Loucy (cell line): Measurements from ENCODE around the gene NDUFC1.

Source experiments
- EZH2phosphoT487 ChIP-seq: fragments of 200-600 bp; IDR thresholded peaks from 2 replicates; pipeline ENCODE4 v1.6.1; 2018; ENCODE audit warnings: antibody characterized with exemption, mild to moderate bottlenecking, moderate library complexity, borderline replicate concordance
- TF ChIP-seq, protein P1 (sequence below): fragments of 200-600 bp; sonication (generic); conservative IDR thresholded peaks from 2 replicates; pipeline ENCODE4 v1.5.1; 2014; ENCODE audit warnings: mild to moderate bottlenecking, antibody characterized with exemption, low read length

DNA sequence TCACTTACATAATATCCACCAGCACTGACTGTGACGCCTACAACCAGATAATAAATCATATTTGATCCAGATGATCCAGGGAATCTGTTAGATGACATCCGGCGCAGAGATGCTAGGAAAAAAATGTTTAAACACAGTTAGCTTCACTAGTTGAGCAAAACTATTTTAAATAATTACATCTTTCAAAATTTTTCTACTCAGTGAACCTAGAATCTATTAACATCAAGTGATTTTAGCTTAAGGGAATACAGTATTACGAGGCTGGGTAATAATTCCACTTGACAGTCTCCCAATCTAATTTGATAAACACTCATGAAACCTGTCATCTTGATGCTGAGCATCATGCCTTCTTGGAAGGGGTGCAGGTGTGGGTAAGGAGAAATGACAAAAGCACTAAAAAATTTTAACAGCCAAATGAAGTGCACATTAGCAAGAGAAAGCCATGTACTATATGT lies 27.0 kb downstream of the NDUFC1 start:
- TF ChIP-seq, protein P1, sequence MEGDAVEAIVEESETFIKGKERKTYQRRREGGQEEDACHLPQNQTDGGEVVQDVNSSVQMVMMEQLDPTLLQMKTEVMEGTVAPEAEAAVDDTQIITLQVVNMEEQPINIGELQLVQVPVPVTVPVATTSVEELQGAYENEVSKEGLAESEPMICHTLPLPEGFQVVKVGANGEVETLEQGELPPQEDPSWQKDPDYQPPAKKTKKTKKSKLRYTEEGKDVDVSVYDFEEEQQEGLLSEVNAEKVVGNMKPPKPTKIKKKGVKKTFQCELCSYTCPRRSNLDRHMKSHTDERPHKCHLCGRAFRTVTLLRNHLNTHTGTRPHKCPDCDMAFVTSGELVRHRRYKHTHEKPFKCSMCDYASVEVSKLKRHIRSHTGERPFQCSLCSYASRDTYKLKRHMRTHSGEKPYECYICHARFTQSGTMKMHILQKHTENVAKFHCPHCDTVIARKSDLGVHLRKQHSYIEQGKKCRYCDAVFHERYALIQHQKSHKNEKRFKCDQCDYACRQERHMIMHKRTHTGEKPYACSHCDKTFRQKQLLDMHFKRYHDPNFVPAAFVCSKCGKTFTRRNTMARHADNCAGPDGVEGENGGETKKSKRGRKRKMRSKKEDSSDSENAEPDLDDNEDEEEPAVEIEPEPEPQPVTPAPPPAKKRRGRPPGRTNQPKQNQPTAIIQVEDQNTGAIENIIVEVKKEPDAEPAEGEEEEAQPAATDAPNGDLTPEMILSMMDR, result no peak
- no peak for TF ChIP-seq EZH2phosphoT487
